HG03135 (cell line): ENCODE results near the gene CHD8.
"Not testable (repeated sequence)": the region's sequence is repeated elsewhere in the genome, so short reads cannot be mapped to it uniquely, and the experiment has no call there.

Experiments
- ATAC-seq: cut with Tn5 transposase; IDR thresholded peaks from one replicate; pipeline ENCODE4 v1.9.1; 2021; ENCODE audit warnings: mild to moderate bottlenecking, moderate library complexity; ENCODE audit not compliant: unreplicated experiment

The CHD8 gene

GRCh38 chr14:21455912-21456667 is at the start of gene CHD8:
TSS of gene CHD8 (minus strand) at chr14:21456123. CDS start at chr14:21431643, 24,480 bp downstream.
- ATAC-seq: peak; percentile 97

DNA sequence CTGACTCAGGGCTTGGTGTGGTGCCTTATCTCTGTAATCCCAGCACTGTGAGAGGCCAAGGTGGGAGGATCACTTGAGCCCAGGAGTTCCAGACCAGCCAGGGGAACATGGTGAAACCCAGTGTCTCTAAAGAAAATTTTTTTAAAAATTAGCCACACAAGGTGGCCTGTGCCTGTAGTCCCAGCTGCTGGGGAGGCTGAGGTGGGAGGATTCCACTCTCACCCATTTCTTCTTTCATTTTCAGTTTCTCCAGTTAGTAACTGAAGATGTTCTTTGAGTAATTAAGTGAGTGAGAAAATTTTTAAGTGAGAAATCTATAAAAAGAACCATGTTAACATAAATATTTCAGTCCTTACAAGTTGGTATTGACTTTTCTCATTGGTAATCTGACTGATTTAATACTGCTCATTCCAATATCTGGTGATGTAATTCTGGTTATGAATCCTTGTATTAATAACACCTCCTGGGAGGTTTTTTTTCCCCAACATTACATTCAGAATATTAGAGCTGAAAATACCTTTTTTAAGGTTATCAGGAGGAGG is 49.2 kb upstream of the CHD8 start:
- ATAC-seq: peak; percentile 80

- ATAC-seq: no peak
These were observed 47.5 kb upstream of the CHD8 start for GRCh38 chr14:21503376-21503775.

GRCh38 chr14:21501568-21501967 is 45.6 kb upstream of the CHD8 start:
- no peak for ATAC-seq

DNA sequence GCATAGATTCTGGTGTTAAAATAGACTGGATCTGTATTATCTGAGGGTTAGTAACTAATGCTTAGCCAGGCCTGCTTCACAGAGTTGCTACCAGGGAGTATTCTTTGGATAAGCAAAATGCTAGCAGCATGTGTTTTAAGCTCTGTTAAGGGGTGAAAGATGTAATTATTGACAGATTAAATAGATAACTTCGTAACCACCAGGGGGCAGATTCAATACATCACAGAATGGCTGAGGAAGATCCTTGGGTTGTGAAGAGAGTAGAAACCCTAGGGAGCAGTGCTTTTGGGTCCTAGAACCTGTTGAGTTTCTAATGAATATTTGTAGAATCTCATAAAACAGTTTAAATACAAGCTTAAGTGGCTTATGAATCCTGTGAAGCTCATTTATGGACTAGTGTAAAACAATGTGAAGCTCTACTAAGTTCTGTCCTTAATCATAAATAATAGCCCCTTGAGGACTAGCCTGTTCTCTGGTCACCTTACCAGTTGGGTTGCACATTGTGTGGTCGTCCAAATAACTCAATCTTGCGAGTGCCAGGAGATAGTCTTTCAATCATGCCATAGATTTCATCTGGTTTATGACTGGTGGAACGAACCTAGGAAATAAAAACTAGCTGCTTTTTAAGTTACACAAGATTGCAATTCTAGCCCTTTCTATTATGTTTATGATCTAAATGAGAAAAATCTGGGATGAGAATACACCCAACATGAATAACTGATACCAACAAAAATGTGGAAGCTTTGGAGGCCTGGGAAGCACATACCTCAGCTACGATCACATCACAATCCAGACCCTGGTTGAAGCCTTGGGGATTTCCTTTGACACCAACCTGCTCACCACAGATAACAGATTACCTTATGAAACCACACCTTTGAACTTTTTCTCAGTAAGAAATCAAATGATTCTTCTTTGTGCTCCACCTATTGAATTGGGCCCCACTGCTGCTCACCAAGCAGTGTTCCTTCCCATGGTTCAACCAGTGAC is 42.9 kb upstream of the CHD8 start:
- ATAC-seq: no peak

GRCh38 chr14:21496453-21496852 is 40.5 kb upstream of the CHD8 start:
- no peak for ATAC-seq

DNA sequence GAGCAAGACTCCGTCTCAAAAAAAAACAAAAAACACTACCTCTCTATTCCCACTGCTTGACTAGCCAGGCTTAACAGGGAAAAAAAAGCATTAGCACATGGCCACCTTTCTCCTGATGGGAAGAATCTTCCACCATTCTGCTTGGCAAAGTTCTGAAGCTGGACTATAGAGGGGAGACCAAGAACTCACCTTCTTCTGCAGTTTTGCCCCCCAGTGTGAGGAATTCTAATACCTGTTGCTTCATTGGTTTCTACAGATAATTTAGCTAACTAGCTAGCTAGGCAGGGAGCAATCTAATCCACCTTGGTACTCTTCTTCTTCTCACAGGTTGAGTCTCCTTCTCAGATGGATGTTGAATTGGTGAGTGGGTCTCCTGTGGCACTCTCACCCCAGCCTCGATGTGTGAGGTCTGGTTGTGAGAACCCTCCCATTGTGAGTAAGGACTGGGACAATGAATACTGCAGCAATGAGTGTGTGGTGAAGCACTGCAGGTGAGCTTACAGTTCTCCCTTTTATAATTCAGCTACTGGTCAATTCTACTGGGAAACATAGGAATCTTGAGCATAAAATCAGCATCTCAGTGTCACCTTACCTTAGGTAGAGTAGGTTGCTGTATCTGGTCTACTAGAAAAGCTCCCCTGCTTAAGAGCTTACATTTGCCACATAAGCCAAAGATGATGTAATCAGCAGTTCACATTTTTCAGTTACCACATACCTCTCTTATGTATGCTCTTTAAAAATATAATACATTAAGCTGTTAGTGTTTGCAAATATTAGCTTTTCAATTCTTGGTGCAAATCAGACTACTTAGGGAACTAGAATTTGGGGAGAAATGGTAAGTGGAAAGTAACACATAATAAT is 39.2 kb upstream of the CHD8 start:
- ATAC-seq: no peak

DNA sequence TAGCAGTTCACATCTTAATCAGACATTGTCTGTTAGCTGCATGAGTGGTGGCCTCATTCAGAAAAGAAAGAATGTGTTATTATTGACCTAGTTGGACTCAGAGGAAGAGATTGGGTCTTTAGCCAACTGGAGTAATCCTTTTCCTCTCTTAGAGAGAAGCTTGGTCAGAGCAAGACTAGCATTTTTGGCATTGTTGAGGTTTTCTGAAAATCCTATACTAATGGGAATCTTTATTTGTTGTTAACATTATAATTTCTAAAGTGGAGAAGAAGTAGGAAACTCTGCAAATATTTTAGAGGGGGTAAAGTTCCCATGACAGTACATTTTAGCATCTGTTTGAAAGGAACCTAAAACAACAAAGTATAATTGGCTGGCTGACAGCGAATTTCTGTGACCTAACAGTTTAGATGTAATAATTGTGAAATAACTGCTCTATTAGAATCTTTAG is 30.7 kb upstream of the CHD8 start:
- ATAC-seq: no peak

DNA sequence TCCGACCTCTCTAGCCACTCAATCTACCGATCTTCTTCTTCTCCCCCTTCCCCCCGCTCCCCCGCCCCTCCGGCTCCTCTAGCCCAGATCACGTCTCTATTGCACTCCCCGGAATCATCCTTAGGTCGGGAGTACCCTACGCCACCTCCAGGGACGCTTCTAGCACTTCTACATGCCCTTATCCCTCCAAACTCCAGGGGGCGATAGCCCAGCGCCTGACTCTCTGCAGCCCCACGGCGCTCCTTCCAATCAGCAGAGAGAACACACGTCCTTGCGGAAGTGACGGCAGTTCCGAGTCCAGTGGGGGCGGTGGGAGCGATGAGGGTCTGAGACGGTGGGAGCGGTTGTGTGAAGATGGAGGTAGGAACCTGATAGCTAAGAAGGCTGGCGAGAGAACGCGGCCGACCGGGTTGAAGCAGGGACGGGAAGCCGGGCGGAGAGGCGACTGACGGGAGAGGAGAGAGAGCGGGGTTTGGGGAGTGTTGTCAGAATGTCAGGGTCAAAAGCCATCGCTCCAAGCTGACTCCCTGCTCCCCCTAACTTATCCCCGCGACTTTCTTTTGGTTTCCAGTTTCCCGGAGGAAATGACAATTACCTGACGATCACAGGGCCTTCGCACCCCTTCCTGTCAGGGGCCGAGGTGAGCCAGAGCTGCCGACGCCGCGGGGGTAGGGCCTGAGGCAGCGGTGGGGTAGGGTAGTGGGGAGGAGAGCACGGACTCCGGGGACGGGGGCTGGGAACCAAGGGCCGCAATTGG is 21.2 kb upstream of the CHD8 start, which contains the start of the genes RAB2B and TOX4:
TSS of gene RAB2B (minus strand) at position 35 of the 757 bp plus-strand sequence. CDS start 87 bp downstream, outside the sequence.
TSS of gene TOX4 (plus strand) at position 271 of the 757 bp plus-strand sequence. CDS start at position 355, 84 bp downstream.
- peak; percentile 99 for ATAC-seq

- no peak for ATAC-seq
These were observed 20.6 kb upstream of the CHD8 start for GRCh38 chr14:21476523-21476924.

GRCh38 chr14:21475767-21476522 is 20.0 kb upstream of the CHD8 start:
- ATAC-seq: no peak

DNA sequence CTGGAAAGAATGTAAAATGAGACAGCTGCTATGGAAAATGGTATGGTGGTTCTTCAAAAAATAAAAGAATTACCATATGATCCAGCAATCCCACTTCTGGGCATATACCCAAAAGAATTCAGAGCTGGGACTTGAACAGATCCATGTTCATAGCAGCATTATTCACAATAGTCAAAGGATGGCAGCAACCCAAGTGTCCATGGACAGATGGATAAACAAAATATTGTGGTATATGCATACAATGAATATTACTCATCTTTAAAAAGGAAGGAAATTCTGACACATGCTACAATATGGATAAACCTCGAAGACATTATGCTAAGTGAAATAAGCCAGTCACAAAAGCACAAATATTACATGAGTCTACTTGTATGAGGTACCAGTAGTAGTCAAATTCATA is 11.7 kb upstream of the CHD8 start:
- ATAC-seq: no peak

DNA sequence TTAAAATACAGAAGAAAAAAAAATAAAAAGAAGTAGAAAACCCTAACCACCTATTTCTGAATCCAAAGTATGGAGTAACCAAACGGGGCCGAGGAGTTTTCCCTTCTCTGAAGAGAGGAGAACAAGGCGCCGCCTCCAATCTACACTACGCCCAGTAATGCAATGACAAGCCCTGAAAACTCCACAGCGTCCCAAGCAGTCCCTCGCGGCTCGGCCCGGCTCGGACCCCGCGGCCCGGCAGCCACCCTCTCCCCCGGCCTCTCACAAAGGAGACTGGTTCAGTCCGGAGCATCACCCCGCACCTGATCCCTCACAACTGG is 371 bp downstream of the CHD8 start:
- no peak for ATAC-seq

GRCh38 chr14:21454843-21455544 is 929 bp downstream of the CHD8 start:
- ATAC-seq: no peak

DNA sequence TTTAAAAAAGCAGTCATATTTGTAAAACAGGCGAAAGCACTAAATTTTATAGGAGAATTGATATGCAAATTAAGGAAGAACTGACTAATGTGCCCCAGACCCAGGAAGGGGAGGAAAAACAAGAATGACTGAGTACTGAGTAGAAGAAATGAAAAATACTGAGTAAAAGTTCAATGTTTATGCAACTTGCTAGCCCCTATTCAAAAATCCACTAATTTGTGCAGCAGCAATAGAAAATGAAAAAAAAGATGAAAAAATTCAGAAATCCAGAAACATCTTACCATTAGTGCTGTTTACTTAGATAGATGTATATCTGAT is 6.1 kb downstream of the CHD8 start:
- ATAC-seq: no peak

DNA sequence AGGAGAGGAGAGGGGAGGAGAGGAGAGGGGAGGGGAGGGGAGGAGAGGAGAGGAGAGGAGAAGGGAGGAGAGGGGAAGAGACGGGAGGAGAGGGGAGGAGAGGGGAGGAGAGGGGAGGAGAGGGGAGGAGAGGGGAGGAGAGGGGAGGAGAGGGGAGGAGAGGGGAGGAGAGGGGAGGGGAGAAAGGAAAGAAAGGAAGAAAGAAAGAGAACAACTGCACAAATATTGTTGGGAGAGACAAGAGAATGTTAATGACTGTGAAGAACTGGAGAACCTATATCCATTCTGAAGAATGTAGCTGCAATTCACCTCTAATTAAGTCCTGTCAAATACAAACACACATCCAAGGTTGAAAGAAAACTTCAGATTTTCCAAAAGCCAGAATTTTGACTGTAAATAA is 13.3 kb downstream of the CHD8 start:
- not testable (repeated sequence) for ATAC-seq

DNA sequence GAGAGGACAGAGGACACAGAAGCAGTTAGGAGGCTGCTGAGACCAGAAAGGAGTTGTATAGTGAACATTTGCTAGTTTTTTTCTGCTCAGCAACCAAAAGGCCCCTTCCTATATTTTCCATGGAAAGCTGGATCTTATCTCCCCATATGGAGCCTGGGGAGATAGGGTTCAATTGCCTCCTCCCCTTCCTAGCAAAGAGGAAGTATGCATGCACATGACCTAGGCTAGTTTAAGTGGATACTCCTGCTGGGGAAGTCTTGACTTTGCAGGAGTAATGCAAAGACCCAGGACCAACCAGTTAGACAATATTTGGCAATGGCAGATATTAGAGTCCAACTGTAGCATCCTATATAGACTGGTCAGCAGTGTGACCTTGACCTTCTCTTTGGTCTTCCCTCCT is 15.1 kb downstream of the CHD8 start:
- ATAC-seq: no peak

GRCh38 chr14:21437063-21437901 is 18.6 kb downstream of the CHD8 start:
- ATAC-seq: peak; percentile 98
